Neutrophil (primary cell): Measurements from ENCODE around the gene CYP4F8.

Source experiments
- H3K27ac ChIP-seq: fragments of 200-600 bp; sonication (generic); 2 replicates; pipeline ENCODE4 v1.5.1; 2016; ENCODE audit warnings: mild to moderate bottlenecking, moderate library complexity
- H3K27me3 ChIP-seq: fragments of 200-600 bp; sonication (generic); 2 replicates; pipeline ENCODE4 v1.6.0; 2016; ENCODE audit warnings: mild to moderate bottlenecking
- H3K36me3 ChIP-seq: fragments of 200-600 bp; sonication (generic); 2 replicates; pipeline ENCODE4 v1.5.1; 2017
- H3K4me1 ChIP-seq, 2 experiments: fragments of 200-600 bp in 1 of 2; sonication (generic) in 1 of 2; 1 replicate in 1 of 2; 2 replicates in 1 of 2; pipeline versions ENCODE4 v1.5.1 to v1.6.1; 2013 to 2016; ENCODE audit warnings: low read depth in 1 of 2, low read length in 1 of 2, mild to moderate bottlenecking in 1 of 2, moderate library complexity in 1 of 2; ENCODE audit not compliant: control insufficient read depth in 1 of 2, insufficient read depth in 1 of 2
- H3K4me3 ChIP-seq, 2 experiments: fragments of 200-600 bp in 1 of 2; sonication (generic) in 1 of 2; 1 replicate in 1 of 2; 2 replicates in 1 of 2; pipeline ENCODE4 v1.5.1; 2013 to 2016; ENCODE audit warnings: low read depth in 1 of 2, low read length in 1 of 2, mild to moderate bottlenecking in 1 of 2, moderate library complexity in 1 of 2
- H3K9me3 ChIP-seq: fragments of 200-600 bp; sonication (generic); 2 replicates; pipeline ENCODE4 v1.5.1; 2016
- CTCF ChIP-seq: fragments of 200-600 bp; sonication (generic); IDR thresholded peaks from 2 replicates; pipeline ENCODE4 v1.5.1; 2016; ENCODE audit warnings: antibody characterized with exemption

CYP4F8 gene

GRCh38 chr19:15666883-15667282, 51.9 kb downstream of the CYP4F8 start:
- TF ChIP-seq CTCF = no peak
- Histone ChIP-seq H3K9me3 (no peaks in the 10 kb centered on the region), H3K4me3 (peak overlapping the region in 1 of 2 experiments; percentile 19), H3K4me1 (peaks cover 20 to 61% of the 10 kb centered on the region in 2 experiments), H3K36me3 (peaks cover 71% of the 10 kb centered on the region), H3K27me3 (no peaks in the 10 kb centered on the region), H3K27ac (peak overlapping the region; percentile 72)

- H3K4me1 ChIP-seq = peaks cover 20 to 48% of the 10 kb centered on the region in 2 experiments
- H3K36me3 ChIP-seq = peaks cover 63% of the 10 kb centered on the region
- TF ChIP-seq CTCF = no peak
- H3K4me3 ChIP-seq = no peak overlapping the region
- H3K27ac ChIP-seq = peak overlapping the region; percentile 54
- no peaks in the 10 kb centered on the region for H3K9me3 ChIP-seq
- no peaks in the 10 kb centered on the region for H3K27me3 ChIP-seq
Observed at GRCh38 chr19:15669440-15669839, 54.4 kb downstream of the CYP4F8 start.

- TF ChIP-seq CTCF = no peak
- H3K4me1 ChIP-seq = peaks cover 20 to 44% of the 10 kb centered on the region in 2 experiments
- H3K27ac ChIP-seq = peak overlapping the region; percentile 54
- H3K9me3 ChIP-seq = no peaks in the 10 kb centered on the region
- peaks cover 65% of the 10 kb centered on the region for H3K36me3 ChIP-seq
- H3K27me3 ChIP-seq = no peaks in the 10 kb centered on the region
- H3K4me3 ChIP-seq = no peak overlapping the region
Observed at GRCh38 chr19:15669891-15670290, 54.9 kb downstream of the CYP4F8 start.

- H3K36me3 ChIP-seq = peaks cover 64% of the 10 kb centered on the region
- H3K27me3 ChIP-seq = no peaks in the 10 kb centered on the region
- TF ChIP-seq CTCF = no peak
- no peaks in the 10 kb centered on the region for H3K9me3 ChIP-seq
- no peak overlapping the region for H3K27ac ChIP-seq
- no peak overlapping the region for H3K4me3 ChIP-seq
- H3K4me1 ChIP-seq = peaks cover 20 to 30% of the 10 kb centered on the region in 2 experiments
Observed at GRCh38 chr19:15671237-15671821, 56.3 kb downstream of the CYP4F8 start.

GRCh38 chr19:15671891-15672579, 57.0 kb downstream of the CYP4F8 start:
- H3K4me1 ChIP-seq = peaks cover 13 to 23% of the 10 kb centered on the region in 2 experiments

More at GRCh38 chr19:15671891-15672579, 57.0 kb downstream of the CYP4F8 start:
- H3K27ac ChIP-seq = peak overlapping the region; percentile 29
- H3K4me3 ChIP-seq = no peak overlapping the region
- peaks cover 64% of the 10 kb centered on the region for H3K36me3 ChIP-seq
- TF ChIP-seq CTCF = no peak
- no peaks in the 10 kb centered on the region for H3K27me3 ChIP-seq
- H3K9me3 ChIP-seq = no peaks in the 10 kb centered on the region
